ENCODE measurements around the gene GALNT8.

DNA sequence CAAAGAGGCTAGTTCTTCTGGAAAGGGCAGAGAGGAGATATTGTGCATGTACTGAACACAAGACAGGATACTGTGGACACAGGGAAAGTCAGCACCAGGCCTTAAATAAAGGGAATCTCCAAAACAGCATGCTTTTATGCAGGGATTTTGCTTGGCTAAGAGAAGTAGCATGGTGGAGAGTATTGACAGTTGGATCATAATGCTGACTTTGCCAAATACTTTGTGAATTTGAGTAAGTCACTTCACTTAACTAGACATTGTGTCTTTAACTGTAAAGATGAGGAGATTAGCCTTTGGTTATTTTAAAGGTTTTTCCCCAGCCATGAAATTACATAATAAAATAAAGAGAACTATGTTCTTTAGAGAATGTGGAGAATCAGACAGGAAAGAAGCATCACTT lies 24.5 kb downstream of the GALNT8 start:
- no peak for TF ChIP-seq POLR2A (IDR thresholded peaks at IDR 0.05)
- TF ChIP-seq EP300 (IDR thresholded peaks at IDR 0.05): no peak
- TF ChIP-seq, protein P1, sequence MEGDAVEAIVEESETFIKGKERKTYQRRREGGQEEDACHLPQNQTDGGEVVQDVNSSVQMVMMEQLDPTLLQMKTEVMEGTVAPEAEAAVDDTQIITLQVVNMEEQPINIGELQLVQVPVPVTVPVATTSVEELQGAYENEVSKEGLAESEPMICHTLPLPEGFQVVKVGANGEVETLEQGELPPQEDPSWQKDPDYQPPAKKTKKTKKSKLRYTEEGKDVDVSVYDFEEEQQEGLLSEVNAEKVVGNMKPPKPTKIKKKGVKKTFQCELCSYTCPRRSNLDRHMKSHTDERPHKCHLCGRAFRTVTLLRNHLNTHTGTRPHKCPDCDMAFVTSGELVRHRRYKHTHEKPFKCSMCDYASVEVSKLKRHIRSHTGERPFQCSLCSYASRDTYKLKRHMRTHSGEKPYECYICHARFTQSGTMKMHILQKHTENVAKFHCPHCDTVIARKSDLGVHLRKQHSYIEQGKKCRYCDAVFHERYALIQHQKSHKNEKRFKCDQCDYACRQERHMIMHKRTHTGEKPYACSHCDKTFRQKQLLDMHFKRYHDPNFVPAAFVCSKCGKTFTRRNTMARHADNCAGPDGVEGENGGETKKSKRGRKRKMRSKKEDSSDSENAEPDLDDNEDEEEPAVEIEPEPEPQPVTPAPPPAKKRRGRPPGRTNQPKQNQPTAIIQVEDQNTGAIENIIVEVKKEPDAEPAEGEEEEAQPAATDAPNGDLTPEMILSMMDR (IDR thresholded peaks at IDR 0.05): no peak
- TF ChIP-seq POLR2AphosphoS5 (IDR thresholded peaks at IDR 0.05): no peak
